Amygdala (tissue), 56 donors: ENCODE results near the gene CDCA7L.
"Not testable (repeated sequence)": the region's sequence is repeated elsewhere in the genome, so short reads cannot be mapped to it uniquely, and the experiment has no call there.

Experiments used
- DNase-seq, 56 donors: peaks; one replicate each; lab custom pipeline; 2025; lab: John Stamatoyannopoulos, UW

The CDCA7L gene

GRCh38 chr7:21911341-21911875 lies 34.3 kb downstream of the CDCA7L start:
- no peak for DNase-seq

DNA sequence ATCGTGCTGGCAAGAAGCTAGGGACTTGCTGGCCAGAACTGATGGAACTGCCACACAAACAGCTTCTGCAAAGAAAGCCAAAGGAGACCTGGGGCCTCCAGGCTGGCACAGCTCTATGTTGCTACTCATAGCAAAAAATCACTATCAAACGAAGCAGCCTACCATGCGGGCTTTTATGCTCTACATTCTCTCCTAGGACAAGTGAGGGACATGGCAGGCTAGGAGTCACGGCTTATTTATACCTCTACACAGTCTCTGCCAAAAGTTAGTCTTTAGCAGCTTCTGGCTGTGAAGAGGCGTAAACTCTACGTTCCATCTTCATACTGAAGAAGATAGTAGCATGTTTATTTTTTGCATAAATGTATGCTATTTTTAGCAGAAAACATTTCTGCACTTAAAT lies 35.4 kb downstream of the CDCA7L start:
- DNase-seq: no peak

GRCh38 chr7:21908746-21909145 lies 37.0 kb downstream of the CDCA7L start:
- no peak for DNase-seq

DNA sequence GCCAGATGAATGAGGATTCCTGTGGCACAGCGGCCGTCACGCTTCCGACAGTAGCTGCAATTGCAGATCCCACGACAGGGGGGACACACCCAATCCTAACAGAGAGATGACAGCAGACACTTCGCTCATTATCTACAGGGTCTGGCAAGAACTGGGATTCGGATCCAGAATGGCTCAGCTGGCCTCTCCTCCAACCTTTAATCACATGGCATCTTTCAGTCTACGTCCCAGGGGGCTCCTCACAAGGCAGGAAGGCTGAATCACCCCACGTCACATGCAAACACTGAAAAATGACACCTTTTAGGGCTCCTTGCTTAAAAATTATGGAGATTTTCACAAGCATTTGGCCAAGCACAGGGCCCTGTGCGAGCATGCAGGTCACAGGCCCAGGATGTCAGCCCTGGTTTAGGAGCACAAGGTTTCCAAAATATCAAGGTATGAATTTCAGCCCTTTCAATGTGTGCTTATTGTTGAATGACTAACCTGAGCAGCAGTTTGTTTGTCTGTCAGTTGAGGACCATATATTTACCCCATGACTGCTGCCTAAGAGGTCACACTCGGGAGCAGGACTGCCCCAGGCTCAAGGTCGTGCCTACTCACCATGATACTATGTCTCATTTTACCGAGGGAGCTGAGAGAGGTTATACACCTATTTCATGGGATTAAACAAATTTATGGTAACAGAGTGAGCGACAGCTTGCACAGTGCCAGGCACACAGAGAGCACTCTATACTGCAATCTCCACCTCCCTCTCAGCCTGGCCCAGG lies 42.5 kb downstream of the CDCA7L start:
- no peak for DNase-seq

- DNase-seq: no peak
Measured at GRCh38 chr7:21902240-21902639, 43.5 kb downstream of the CDCA7L start.

DNA sequence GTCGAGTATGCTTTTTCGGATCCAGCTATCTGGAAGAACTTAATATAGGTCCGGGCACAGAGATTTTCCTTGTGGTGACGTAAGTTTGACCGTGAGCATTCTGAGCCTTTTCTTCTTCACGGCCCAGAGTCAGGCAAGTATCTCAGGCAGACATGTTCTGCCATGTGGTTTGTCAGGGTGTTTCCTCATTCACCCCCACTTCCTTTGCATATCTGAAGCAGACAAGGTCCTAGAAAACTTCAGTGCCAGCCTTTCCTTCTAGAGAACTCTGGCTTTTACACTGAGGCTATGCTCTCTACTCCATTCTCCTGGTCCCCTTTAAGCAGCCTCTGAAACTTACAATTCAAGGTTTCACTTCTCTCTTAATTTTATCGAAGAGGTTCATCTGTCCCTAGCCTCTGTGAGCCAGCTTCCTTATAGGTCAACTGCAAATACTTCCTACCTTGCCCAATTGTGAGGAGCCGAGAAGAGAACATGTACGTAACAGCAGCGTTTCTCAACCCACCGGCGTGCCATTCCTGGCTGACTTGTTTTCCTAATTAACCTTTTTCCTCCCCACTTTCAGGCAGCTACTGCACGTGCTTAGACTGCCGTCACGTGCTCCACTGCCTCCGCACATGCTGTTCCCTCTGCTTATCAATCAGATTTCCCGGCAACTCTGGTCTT lies 47.3 kb downstream of the CDCA7L start:
- no peak for DNase-seq

GRCh38 chr7:21893401-21893800 lies 52.3 kb downstream of the CDCA7L start:
- DNase-seq: no peak

GRCh38 chr7:21891291-21891690 lies 54.4 kb downstream of the CDCA7L start:
- DNase-seq: no peak

DNA sequence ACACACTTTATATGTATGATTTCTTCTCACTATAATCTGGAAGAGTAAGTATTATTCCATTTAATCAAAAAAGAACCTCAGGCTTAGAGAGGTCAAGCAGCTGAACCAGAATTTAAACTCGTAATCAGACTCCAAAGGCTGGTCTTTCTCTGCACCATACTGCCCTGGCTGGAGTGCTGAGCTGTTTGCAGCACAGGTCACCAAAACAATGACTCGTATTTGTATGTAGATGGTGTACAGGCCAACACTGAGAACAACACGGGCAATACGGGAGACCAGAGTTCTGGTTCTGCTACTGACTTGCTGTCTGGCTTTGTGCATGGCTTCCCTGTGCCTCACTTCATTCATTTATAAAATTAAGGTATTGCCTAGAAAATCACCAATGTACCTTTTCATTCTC lies 57.9 kb downstream of the CDCA7L start:
- DNase-seq: no peak

DNA sequence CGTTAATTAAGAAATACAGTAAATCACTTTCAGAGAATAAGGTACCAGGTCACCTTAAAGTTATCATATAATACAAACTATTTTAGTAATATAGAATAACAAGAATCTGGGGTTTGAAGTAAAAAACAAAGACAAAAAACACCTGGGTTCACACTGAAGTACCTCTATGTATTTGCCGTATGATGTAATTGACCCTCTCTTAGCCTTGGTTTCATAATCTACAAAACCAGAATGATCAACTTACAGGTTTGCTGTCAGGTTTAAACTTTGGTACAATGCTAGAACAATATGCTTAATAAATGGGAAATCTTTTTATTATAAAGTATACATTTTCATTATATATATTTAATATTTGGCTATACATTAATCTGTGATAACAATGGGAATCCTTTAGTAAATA lies 58.3 kb downstream of the CDCA7L start:
- DNase-seq: no peak

GRCh38 chr7:21886396-21886795 lies 59.3 kb downstream of the CDCA7L start:
- no peak for DNase-seq

GRCh38 chr7:21884496-21884895 lies 61.2 kb downstream of the CDCA7L start:
- no peak for DNase-seq

GRCh38 chr7:21883501-21883900 lies 62.2 kb downstream of the CDCA7L start:
- not testable (repeated sequence) for DNase-seq

DNA sequence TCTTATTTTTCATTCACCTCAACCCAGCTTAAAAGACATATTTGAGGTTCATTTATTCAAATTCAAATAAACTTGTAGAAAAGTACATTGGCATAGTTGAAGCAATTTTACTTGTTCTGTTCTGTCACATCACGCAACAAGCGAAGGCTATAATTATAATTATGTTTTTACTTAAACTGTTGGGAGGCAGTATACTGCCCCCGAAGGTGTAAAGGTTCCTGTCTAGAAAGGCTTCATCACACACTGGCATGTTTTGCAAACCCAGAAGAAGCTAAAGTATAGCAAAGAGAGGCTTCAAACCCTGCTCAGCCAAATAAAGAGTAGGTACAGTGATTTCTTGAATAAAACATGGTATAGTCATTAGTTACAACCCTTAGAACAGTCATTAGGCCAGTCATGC lies 62.6 kb downstream of the CDCA7L start:
- no peak for DNase-seq

DNA sequence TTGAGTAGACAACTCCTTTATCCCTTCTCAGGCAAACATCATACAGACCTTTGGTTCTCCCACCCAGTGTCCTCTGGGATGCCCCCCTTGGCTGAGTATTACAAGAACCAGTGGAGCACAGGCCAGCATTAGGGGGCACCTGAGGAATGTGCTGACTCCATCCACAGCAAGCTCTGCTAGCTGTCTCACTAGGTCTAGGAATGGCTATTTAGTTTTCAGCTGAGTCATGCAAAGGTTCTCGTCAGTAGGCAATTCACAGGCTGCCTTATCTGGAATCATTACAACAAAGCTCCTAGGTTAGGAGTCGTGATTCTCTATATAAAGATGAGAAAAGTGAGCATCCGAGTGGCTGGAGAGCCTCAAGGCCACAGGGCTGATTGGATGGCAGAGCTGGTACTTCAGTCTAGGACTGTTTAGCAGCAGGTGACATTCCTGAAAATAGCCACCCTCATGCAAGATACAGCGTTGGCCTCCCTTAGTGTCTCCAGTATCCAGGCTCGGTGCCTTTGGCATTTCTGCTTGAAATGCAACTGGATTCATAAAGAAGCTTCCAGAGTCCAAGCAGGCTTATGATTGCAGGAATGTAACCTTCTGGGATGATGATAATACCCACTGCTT lies 75.8 kb downstream of the CDCA7L start:
- no peak for DNase-seq

DNA sequence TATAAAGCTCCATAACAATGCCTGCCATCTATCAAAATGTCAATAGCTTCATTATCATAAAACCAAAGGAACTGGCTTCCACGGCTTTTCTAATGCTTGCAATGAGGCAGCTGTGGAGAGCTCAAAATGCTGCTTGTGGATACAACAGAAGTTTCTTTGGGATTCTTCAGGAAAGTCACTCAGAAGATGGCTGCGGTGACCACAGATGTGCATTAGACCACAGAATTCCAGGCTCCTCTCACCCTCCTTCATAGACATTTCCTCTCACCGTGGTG lies 77.2 kb downstream of the CDCA7L start:
- no peak for DNase-seq

DNA sequence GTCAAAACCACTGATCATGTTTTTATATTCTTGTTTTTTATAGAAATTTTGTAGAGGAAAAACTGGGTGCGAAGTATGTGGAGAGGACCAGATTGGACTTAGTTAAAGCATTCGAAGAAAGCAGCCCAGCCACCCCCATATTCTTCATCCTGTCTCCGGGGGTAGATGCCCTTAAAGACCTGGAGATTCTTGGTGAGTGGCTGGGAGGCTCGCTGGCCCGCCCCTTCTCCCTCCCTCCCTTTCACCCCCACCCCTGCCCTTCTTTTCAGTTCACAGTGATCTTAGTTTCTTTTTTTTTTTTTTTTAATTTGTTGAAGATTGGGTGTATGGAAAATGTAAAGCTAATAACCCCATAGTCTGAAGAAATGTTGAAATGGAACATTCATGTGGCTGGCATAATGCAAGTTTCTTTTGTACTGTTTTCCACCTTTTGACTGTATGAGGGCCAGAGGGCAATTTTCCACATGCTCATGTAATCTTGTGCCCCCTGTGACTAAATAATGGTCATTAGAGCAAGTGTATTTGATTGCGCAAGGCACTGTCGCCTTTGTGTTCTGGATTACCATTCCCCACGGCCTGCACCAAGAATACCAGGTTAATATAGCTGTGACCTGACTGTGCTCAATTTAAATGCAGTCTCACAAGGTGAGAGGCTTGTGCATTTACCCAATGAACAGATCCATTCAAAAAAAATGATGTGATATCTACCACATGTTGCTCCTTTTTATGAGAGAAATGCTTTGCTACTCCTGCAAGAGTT lies 77.7 kb downstream of the CDCA7L start:
- no peak for DNase-seq

- no peak for DNase-seq
Measured at GRCh38 chr7:21867226-21867625, 78.5 kb downstream of the CDCA7L start.

- DNase-seq: no peak
Measured at GRCh38 chr7:21866731-21867130, 79.0 kb downstream of the CDCA7L start.

DNA sequence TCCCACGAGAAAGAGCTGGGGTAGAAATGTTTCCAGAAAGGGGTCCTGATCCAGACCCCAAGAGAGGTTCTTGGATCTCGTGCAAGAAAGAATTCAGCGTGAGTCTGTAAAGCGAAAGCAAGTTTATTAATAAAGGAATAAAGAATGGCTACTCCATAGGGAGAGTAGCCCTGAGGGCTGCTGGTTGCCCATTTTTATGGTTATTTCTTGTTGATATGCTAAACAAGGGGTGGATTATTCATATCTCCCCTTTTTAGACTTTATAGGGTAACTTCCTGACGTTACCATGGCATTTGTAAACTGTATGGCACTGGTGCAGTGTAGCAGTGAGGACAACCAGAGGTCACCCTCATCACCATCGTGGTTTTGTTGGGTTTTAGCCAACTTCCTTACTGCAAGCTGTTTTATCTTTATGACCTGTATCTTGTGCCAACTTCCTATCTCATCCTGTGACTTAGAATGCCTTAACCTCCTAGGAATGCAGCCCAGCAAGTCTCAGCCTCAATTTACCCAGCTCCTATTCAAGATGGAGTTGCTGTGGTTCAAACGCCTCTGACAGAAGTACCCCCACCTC lies 80.0 kb downstream of the CDCA7L start:
- DNase-seq: not testable (repeated sequence)

GRCh38 chr7:21851559-21851967 lies 94.1 kb downstream of the CDCA7L start:
- DNase-seq: no peak
